HepG2 (cell line): ENCODE results near the gene LMCD1. TPM values are rescaled to one million over a fixed set of nuclear protein-coding genes. Genes with fewer than 3 reads are reported as not detected.
A peak's percentile ranks its signal among the peaks of the same experiment; 100 is the strongest.

ENCODE experiments used
- ADNP ChIP-seq: sonication (generic); formaldehyde crosslinking; IDR thresholded peaks from 2 replicates; pipeline ENCODE4 v1.4.0; 2020; ENCODE audit warnings: missing genetic modification reagents
- AGO2 ChIP-seq: fragments of 200-400 bp; formaldehyde crosslinking; optimal IDR thresholded peaks from 2 replicates; pipeline ENCODE3; 2017; ENCODE audit warnings: mild to moderate bottlenecking, low read depth, low read length, moderate library complexity
- ARNT2 ChIP-seq: sonication (generic); formaldehyde crosslinking; IDR thresholded peaks from 2 replicates; pipeline ENCODE4 v1.8.0; 2022; ENCODE audit warnings: mild to moderate bottlenecking, low read depth, missing genetic modification reagents, moderate library complexity
- EP300 ChIP-seq, 3 experiments: sonication (generic) in 1 of 3; formaldehyde crosslinking in 1 of 3; IDR thresholded peaks; 2 replicates each; pipeline versions ENCODE4 v1.5.1 to v1.6.1; 2011 to 2020; ENCODE audit warnings: low read depth in 2 of 3, low read length in 2 of 3, borderline replicate concordance in 1 of 3, improper control_type of control experiment in 1 of 3, mild to moderate bottlenecking in 1 of 3, missing genetic modification reagents in 1 of 3, moderate library complexity in 1 of 3
- HOXA7 ChIP-seq: sonication (generic); formaldehyde crosslinking; IDR thresholded peaks from 2 replicates; pipeline ENCODE4 v1.8.1; 2022; ENCODE audit warnings: mild to moderate bottlenecking, missing genetic modification reagents, moderate library complexity
- MED13 ChIP-seq: sonication (generic); formaldehyde crosslinking; IDR thresholded peaks from 2 replicates; pipeline ENCODE4 v1.5.0; 2020; ENCODE audit warnings: missing genetic modification reagents
- PCBP1 ChIP-seq: fragments of 200-400 bp; formaldehyde crosslinking; IDR thresholded peaks from 2 replicates; pipeline ENCODE4 v1.6.1; 2017; ENCODE audit warnings: mild to moderate bottlenecking, low read depth, low read length, borderline replicate concordance
- ZBTB21 ChIP-seq: sonication (generic); formaldehyde crosslinking; IDR thresholded peaks from 2 replicates; pipeline ENCODE4 v1.4.0; 2020; ENCODE audit warnings: missing genetic modification reagents
- ZNF143 ChIP-seq: sonication (generic); formaldehyde crosslinking; IDR thresholded peaks from 2 replicates; pipeline ENCODE4 v1.4.0; 2020; ENCODE audit warnings: missing genetic modification reagents
- ZNF160 ChIP-seq: sonication (generic); formaldehyde crosslinking; IDR thresholded peaks from 2 replicates; pipeline ENCODE4 v1.8.0; 2022; ENCODE audit warnings: mild to moderate bottlenecking, inconsistent platforms, missing genetic modification reagents
- ZNF670 ChIP-seq: sonication (generic); formaldehyde crosslinking; IDR thresholded peaks from 2 replicates; pipeline ENCODE4 v1.8.0; 2022; ENCODE audit warnings: mild to moderate bottlenecking, missing genetic modification reagents, borderline replicate concordance
- polyA plus RNA-seq, 8 experiments: library from polyadenylated mRNA; depleted of rRNA in 3 of 8; stranded (reverse) in 7 of 8; unstranded in 1 of 8; fragments of >200 nt; fragmentation: Illumina TruSeq in 4 of 8; extraction: Trizol in 4 of 8; gene quantifications; 2 replicates each; pipeline versions ENCODE4 v1.2.1 to v1.2.3, GENCODE V29; 2011 to 2016; ENCODE audit warnings: low read depth in 4 of 8, missing spikeins in 1 of 8, mixed read lengths in 1 of 8; ENCODE audit not compliant: insufficient read depth in 1 of 8
- total RNA-seq, 5 experiments: library from RNA; depleted of rRNA; stranded (reverse); fragments of >200 nt; fragmentation: Illumina TruSeq; extraction: Trizol; gene quantifications; 2 replicates each; pipeline ENCODE4 v1.2.3, GENCODE V29; 2016; ENCODE audit warnings: low read depth in 1 of 5
- TF ChIP-seq, protein P1 (sequence below): sonication (generic); formaldehyde crosslinking; IDR thresholded peaks from 2 replicates; pipeline ENCODE4 v1.4.0; 2020; ENCODE audit warnings: missing genetic modification reagents, borderline replicate concordance
- TF ChIP-seq, protein P2 (sequence below): sonication (generic); formaldehyde crosslinking; IDR thresholded peaks from 2 replicates; pipeline ENCODE4 v1.8.0; 2022; ENCODE audit warnings: mild to moderate bottlenecking, missing genetic modification reagents, moderate library complexity
- TF ChIP-seq, protein P3 (sequence below): sonication (generic); formaldehyde crosslinking; IDR thresholded peaks from one replicate; pipeline ENCODE4 v1.5.1; 2020; ENCODE audit warnings: mild to moderate bottlenecking, missing genetic modification reagents; ENCODE audit errors: not compliant biosample characterization

Gene LMCD1
- total and polyA plus RNA-seq, 2 of the 13 experiments (the other 11 are each of a cell fraction or from before 2014, with no cell fraction given) = 6.2 to 7.1 TPM

DNA sequence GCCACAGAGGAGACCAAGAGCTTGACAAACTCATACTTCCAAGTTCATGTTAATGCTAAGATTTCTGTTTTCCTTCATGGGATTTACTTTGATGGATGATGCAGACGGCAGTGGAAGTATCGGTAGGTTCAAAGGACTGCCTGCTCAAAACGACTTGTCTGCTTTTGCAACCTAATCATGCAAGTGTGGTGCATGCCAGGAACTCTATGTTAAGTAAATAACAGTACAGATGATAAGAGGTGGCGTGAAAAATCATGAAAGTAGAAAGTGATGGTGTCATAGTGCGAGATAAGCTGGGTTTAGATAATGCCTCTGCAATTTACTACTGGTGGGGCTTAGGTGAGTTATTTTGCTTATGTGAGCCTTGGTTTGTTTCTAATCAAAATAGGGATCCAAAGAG is 14.7 kb upstream of the LMCD1 start (continued):
- TF ChIP-seq, protein P1, sequence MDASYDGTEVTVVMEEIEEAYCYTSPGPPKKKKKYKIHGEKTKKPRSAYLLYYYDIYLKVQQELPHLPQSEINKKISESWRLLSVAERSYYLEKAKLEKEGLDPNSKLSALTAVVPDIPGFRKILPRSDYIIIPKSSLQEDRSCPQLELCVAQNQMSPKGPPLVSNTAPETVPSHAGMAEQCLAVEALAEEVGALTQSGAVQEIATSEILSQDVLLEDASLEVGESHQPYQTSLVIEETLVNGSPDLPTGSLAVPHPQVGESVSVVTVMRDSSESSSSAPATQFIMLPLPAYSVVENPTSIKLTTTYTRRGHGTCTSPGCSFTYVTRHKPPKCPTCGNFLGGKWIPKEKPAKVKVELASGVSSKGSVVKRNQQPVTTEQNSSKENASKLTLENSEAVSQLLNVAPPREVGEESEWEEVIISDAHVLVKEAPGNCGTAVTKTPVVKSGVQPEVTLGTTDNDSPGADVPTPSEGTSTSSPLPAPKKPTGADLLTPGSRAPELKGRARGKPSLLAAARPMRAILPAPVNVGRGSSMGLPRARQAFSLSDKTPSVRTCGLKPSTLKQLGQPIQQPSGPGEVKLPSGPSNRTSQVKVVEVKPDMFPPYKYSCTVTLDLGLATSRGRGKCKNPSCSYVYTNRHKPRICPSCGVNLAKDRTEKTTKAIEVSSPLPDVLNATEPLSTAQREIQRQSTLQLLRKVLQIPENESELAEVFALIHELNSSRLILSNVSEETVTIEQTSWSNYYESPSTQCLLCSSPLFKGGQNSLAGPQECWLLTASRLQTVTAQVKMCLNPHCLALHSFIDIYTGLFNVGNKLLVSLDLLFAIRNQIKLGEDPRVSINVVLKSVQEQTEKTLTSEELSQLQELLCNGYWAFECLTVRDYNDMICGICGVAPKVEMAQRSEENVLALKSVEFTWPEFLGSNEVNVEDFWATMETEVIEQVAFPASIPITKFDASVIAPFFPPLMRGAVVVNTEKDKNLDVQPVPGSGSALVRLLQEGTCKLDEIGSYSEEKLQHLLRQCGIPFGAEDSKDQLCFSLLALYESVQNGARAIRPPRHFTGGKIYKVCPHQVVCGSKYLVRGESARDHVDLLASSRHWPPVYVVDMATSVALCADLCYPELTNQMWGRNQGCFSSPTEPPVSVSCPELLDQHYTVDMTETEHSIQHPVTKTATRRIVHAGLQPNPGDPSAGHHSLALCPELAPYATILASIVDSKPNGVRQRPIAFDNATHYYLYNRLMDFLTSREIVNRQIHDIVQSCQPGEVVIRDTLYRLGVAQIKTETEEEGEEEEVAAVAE = no peak
- TF ChIP-seq PCBP1 = no peak
- TF ChIP-seq AGO2 = no peak
- TF ChIP-seq ZNF143 (CRISPR knock-in tag) = no peak
- TF ChIP-seq HOXA7 (CRISPR knock-in tag) = no peak
- no peak for TF ChIP-seq ZNF670 (CRISPR knock-in tag)
- TF ChIP-seq ADNP (CRISPR knock-in tag) = no peak
- TF ChIP-seq EP300 (IDR thresholded peaks at IDR 0.05; ENCODE audit: low read depth in 2 of 2, low read length in 2 of 2) = peak; percentile 28 to 84; a peak in 3 of 4 replicates
- peak; percentile 91 for TF ChIP-seq EP300 (CRISPR knock-in tag; IDR thresholded peaks at IDR 0.05; ENCODE audit: borderline replicate concordance)
- TF ChIP-seq, protein P2, sequence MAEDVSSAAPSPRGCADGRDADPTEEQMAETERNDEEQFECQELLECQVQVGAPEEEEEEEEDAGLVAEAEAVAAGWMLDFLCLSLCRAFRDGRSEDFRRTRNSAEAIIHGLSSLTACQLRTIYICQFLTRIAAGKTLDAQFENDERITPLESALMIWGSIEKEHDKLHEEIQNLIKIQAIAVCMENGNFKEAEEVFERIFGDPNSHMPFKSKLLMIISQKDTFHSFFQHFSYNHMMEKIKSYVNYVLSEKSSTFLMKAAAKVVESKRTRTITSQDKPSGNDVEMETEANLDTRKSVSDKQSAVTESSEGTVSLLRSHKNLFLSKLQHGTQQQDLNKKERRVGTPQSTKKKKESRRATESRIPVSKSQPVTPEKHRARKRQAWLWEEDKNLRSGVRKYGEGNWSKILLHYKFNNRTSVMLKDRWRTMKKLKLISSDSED = no peak
- TF ChIP-seq ZNF160 (CRISPR knock-in tag) = no peak
- TF ChIP-seq, protein P3, sequence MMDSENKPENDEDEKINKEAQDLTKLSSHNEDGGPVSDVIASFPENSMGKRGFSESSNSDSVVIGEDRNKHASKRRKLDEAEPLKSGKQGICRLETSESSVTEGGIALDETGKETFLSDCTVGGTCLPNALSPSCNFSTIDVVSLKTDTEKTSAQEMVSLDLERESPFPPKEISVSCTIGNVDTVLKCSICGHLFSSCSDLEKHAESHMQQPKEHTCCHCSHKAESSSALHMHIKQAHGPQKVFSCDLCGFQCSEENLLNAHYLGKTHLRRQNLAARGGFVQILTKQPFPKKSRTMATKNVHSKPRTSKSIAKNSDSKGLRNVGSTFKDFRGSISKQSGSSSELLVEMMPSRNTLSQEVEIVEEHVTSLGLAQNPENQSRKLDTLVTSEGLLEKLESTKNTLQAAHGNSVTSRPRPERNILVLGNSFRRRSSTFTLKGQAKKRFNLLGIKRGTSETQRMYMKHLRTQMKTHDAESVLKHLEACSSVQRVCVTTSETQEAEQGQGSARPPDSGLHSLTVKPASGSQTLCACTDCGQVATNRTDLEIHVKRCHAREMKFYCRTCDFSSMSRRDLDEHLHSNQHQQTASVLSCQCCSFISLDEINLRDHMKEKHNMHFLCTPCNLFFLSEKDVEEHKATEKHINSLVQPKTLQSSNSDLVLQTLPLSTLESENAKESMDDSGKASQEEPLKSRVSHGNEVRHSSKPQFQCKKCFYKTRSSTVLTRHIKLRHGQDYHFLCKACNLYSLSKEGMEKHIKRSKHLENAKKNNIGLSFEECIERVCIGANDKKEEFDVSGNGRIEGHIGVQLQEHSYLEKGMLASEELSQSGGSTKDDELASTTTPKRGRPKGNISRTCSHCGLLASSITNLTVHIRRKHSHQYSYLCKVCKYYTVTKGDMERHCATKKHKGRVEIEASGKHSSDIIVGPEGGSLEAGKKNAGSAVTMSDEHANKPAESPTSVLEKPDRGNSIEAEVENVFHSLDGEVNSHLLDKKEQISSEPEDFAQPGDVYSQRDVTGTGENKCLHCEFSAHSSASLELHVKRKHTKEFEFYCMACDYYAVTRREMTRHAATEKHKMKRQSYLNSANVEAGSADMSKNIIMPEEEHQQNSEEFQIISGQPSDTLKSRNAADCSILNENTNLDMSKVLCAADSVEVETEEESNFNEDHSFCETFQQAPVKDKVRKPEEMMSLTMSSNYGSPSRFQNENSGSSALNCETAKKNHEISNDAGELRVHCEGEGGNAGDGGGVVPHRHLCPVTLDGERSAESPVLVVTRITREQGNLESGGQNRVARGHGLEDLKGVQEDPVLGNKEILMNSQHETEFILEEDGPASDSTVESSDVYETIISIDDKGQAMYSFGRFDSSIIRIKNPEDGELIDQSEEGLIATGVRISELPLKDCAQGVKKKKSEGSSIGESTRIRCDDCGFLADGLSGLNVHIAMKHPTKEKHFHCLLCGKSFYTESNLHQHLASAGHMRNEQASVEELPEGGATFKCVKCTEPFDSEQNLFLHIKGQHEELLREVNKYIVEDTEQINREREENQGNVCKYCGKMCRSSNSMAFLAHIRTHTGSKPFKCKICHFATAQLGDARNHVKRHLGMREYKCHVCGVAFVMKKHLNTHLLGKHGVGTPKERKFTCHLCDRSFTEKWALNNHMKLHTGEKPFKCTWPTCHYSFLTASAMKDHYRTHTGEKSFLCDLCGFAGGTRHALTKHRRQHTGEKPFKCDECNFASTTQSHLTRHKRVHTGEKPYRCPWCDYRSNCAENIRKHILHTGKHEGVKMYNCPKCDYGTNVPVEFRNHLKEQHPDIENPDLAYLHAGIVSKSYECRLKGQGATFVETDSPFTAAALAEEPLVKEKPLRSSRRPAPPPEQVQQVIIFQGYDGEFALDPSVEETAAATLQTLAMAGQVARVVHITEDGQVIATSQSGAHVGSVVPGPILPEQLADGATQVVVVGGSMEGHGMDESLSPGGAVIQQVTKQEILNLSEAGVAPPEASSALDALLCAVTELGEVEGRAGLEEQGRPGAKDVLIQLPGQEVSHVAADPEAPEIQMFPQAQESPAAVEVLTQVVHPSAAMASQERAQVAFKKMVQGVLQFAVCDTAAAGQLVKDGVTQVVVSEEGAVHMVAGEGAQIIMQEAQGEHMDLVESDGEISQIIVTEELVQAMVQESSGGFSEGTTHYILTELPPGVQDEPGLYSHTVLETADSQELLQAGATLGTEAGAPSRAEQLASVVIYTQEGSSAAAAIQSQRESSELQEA (CRISPR knock-in tag) = no peak
- no peak for TF ChIP-seq MED13
- no peak for TF ChIP-seq ARNT2 (CRISPR knock-in tag)
- peak; percentile 87 for TF ChIP-seq ZBTB21 (CRISPR knock-in tag)
